GM18909 (cell line): ENCODE measurements around the gene ARID1B.
A peak's percentile ranks its signal among the peaks of the same experiment; 100 is the strongest.

Experiments
- ATAC-seq: cut with Tn5 transposase; IDR thresholded peaks from one replicate; pipeline ENCODE4 v1.9.1; 2021; ENCODE audit warnings: mild to moderate bottlenecking; ENCODE audit not compliant: unreplicated experiment, poor library complexity

The ARID1B gene

GRCh38 chr6:157063176-157063905 lies 286.2 kb downstream of the ARID1B start:
- ATAC-seq, result no peak

- ATAC-seq, result no peak
These were observed 286.7 kb downstream of the ARID1B start for GRCh38 chr6:157063923-157064322.

GRCh38 chr6:157064502-157064901 lies 287.3 kb downstream of the ARID1B start:
- no peak for ATAC-seq

- no peak for ATAC-seq
These were observed 288.2 kb downstream of the ARID1B start for GRCh38 chr6:157065366-157065765.

GRCh38 chr6:157066781-157067491 lies 289.8 kb downstream of the ARID1B start:
- ATAC-seq, result no peak

GRCh38 chr6:157067507-157067906 lies 290.3 kb downstream of the ARID1B start:
- no peak for ATAC-seq

GRCh38 chr6:157068691-157069324 lies 291.6 kb downstream of the ARID1B start:
- ATAC-seq, result peak; percentile 96

- no peak for ATAC-seq
These were observed 292.4 kb downstream of the ARID1B start for GRCh38 chr6:157069585-157069984.

- no peak for ATAC-seq
These were observed 293.4 kb downstream of the ARID1B start for GRCh38 chr6:157070403-157071107.

GRCh38 chr6:157072128-157072527 lies 294.9 kb downstream of the ARID1B start:
- no peak for ATAC-seq

GRCh38 chr6:157073596-157073995 lies 296.4 kb downstream of the ARID1B start:
- ATAC-seq, result no peak

GRCh38 chr6:157074969-157075368 lies 297.8 kb downstream of the ARID1B start:
- no peak for ATAC-seq

- ATAC-seq, result peak; percentile 80
These were observed 298.6 kb downstream of the ARID1B start for GRCh38 chr6:157075549-157076450.

GRCh38 chr6:157076451-157076822 lies 299.3 kb downstream of the ARID1B start:
- no peak for ATAC-seq

- ATAC-seq, result no peak
These were observed 300.1 kb downstream of the ARID1B start for GRCh38 chr6:157077251-157077650.

- ATAC-seq, result no peak
These were observed 301.1 kb downstream of the ARID1B start for GRCh38 chr6:157078326-157078725.

GRCh38 chr6:157079277-157079676 lies 302.1 kb downstream of the ARID1B start:
- no peak for ATAC-seq

GRCh38 chr6:157079771-157080170 lies 302.6 kb downstream of the ARID1B start:
- no peak for ATAC-seq

GRCh38 chr6:157080986-157081391 lies 303.8 kb downstream of the ARID1B start:
- ATAC-seq, result no peak

- ATAC-seq, result no peak
These were observed 306.2 kb downstream of the ARID1B start for GRCh38 chr6:157083343-157083742.
